Breast epithelium (tissue), 4 donors: Measurements from ENCODE around the gene GDPD4. TPM values are rescaled to one million over a fixed set of nuclear protein-coding genes. Genes with fewer than 3 reads are reported as not detected.

Source experiments
- DNase-seq, 2 donors: peaks; one replicate each; pipeline ENCODE4 v3.0.0-alpha.2; 2019; ENCODE audit warnings: low spot score in 2 of 2
- H3K27ac ChIP-seq, 2 donors: fragments of 200-600 bp; sonication (generic) in 1 of 2; one replicate each; pipeline ENCODE4 v1.5.1; 2016 to 2019; ENCODE audit warnings: mild to moderate bottlenecking in 1 of 2
- H3K27me3 ChIP-seq, 2 donors: fragments of 200-600 bp; sonication (generic) in 1 of 2; one replicate each; pipeline versions ENCODE4 v1.5.1 to v1.6.0; 2017 to 2019; ENCODE audit warnings: control low read depth in 1 of 2, mild to moderate bottlenecking in 1 of 2
- H3K36me3 ChIP-seq: fragments of 200-600 bp; one replicate; pipeline ENCODE4 v1.5.1; 2019
- H3K4me1 ChIP-seq, 2 donors: fragments of 200-600 bp; sonication (generic); one replicate each; pipeline ENCODE4 v1.5.1; 2016 to 2019; ENCODE audit warnings: control low read depth in 1 of 2
- H3K4me3 ChIP-seq, 3 donors: fragments of 200-600 bp; sonication (generic); 1 replicate in 2 of 3; 2 replicates in 1 of 3; pipeline ENCODE4 v1.5.1; 2016 to 2019; ENCODE audit warnings: mild to moderate bottlenecking in 3 of 3, moderate library complexity in 2 of 3
- H3K9me3 ChIP-seq, 2 donors: fragments of 200-600 bp; sonication (generic) in 1 of 2; one replicate each; pipeline ENCODE4 v1.5.1; 2016 to 2019; ENCODE audit warnings: control low read depth in 1 of 2
- CTCF ChIP-seq, 3 donors: fragments of 450-650 bp; IDR thresholded peaks; one replicate each; pipeline ENCODE4 v1.5.1; 2016 to 2017; ENCODE audit warnings: antibody characterized with exemption in 3 of 3, mild to moderate bottlenecking in 3 of 3, moderate library complexity in 3 of 3
- POLR2A ChIP-seq: fragments of 450-650 bp; IDR thresholded peaks from one replicate; pipeline ENCODE4 v1.6.1; 2016; ENCODE audit warnings: antibody characterized with exemption, mild to moderate bottlenecking, moderate library complexity
- POLR2AphosphoS5 ChIP-seq, 3 donors: sonication (generic); formaldehyde crosslinking; IDR thresholded peaks; one replicate each; pipeline ENCODE4 v1.6.1; 2017; ENCODE audit warnings: antibody characterized with exemption in 3 of 3
- intact Hi-C: fragments of 100-400 bp; cut with DNase I; formaldehyde crosslinking; loops from one replicate; pipeline ENCODE4 v1.15.1; 2023; ENCODE audit warnings: low total_unique reads
- total RNA-seq, 3 donors: library from RNA; depleted of rRNA; stranded (reverse); fragments of >200 nt; gene quantifications; one replicate each; pipeline ENCODE4 v1.1.0, GENCODE V29; 2016

The GDPD4 gene
- total RNA-seq, 3 donors from 2014 or later: not detected

DNA sequence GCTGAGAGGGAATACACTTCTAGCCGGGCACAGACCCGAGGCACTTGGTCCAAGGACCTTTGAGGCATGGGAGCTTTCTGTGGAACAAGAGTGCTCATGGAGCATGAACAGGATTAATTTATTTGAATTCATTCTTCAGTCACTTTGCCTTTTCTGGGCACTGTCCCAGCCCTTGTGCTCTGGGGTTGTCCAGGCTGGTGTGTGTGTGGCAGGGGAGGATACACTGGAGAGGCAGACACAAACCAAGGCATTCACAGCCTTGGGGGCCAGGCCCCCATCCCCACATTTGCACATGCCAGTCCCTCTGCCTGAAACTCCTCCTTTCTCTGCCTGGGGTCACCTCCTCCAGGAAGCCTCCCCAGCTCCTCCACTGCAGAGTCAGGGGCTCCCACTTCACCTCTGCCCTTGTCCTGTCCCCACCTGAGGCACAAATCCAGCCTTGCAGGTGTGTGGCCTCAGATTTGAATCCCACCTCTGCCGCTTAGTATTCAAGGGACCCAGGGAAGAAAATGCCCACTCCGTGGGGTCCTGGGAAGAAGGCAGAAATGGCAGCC lies 118.0 kb downstream of the GDPD4 start:
- H3K27ac ChIP-seq: no peak overlapping the region
- no peaks in the 10 kb centered on the region for H3K27me3 ChIP-seq

GRCh38 chr11:77182542-77183430 lies 118.7 kb downstream of the GDPD4 start:
- TF ChIP-seq POLR2A (no peak), POLR2AphosphoS5 (IDR thresholded peaks at IDR 0.05) (no peak), CTCF (IDR thresholded peaks at IDR 0.05) (no peak)
- intact Hi-C loops: no loop called here
- Histone ChIP-seq H3K4me1 (no peaks in the 10 kb centered on the region), H3K9me3 (no peaks in the 10 kb centered on the region), H3K36me3 (no peaks in the 10 kb centered on the region), H3K4me3 (no peak overlapping the region), H3K27me3 (no peaks in the 10 kb centered on the region), H3K27ac (no peak overlapping the region)
- DNase-seq: no peak

More for the DNA sequence above, 118.0 kb downstream of the GDPD4 start:
- intact Hi-C loops: no loop called here
- no peak for DNase-seq
- Histone ChIP-seq H3K9me3 (no peaks in the 10 kb centered on the region), H3K36me3 (no peaks in the 10 kb centered on the region), H3K4me1 (no peaks in the 10 kb centered on the region), H3K4me3 (no peak overlapping the region)
- TF ChIP-seq POLR2A: no peak
- no peak for TF ChIP-seq POLR2AphosphoS5 (IDR thresholded peaks at IDR 0.05)
- no peak for TF ChIP-seq CTCF (IDR thresholded peaks at IDR 0.05)

GRCh38 chr11:77181799-77182541 lies 119.5 kb downstream of the GDPD4 start:
- Histone ChIP-seq H3K27ac (no peak overlapping the region), H3K27me3 (no peaks in the 10 kb centered on the region), H3K4me1 (no peaks in the 10 kb centered on the region), H3K4me3 (no peak overlapping the region), H3K9me3 (no peaks in the 10 kb centered on the region), H3K36me3 (no peaks in the 10 kb centered on the region)
- TF ChIP-seq POLR2AphosphoS5 (IDR thresholded peaks at IDR 0.05) (no peak), CTCF (IDR thresholded peaks at IDR 0.05) (no peak), POLR2A (no peak)
- intact Hi-C loops: no loop called here
- DNase-seq: no peak

- Histone ChIP-seq H3K27me3 (no peaks in the 10 kb centered on the region), H3K4me3 (no peak overlapping the region), H3K9me3 (no peaks in the 10 kb centered on the region), H3K27ac (no peak overlapping the region), H3K36me3 (no peaks in the 10 kb centered on the region), H3K4me1 (no peaks in the 10 kb centered on the region)
- DNase-seq: no peak
- intact Hi-C loops: no loop called here
- TF ChIP-seq POLR2A (no peak), POLR2AphosphoS5 (IDR thresholded peaks at IDR 0.05) (no peak), CTCF (IDR thresholded peaks at IDR 0.05) (no peak)
These were observed 120.3 kb downstream of the GDPD4 start for GRCh38 chr11:77181226-77181625.

GRCh38 chr11:77180346-77180745 lies 121.1 kb downstream of the GDPD4 start:
- intact Hi-C loops: no loop called here
- no peak for TF ChIP-seq CTCF (IDR thresholded peaks at IDR 0.05)
- no peak for TF ChIP-seq POLR2A
- no peak for TF ChIP-seq POLR2AphosphoS5 (IDR thresholded peaks at IDR 0.05)
- no peak overlapping the region for H3K4me3 ChIP-seq
- H3K27me3 ChIP-seq: no peaks in the 10 kb centered on the region
- H3K9me3 ChIP-seq: no peaks in the 10 kb centered on the region
- H3K4me1 ChIP-seq: no peaks in the 10 kb centered on the region
- no peaks in the 10 kb centered on the region for H3K36me3 ChIP-seq
- no peak for DNase-seq
- no peak overlapping the region for H3K27ac ChIP-seq
